GM19328 (cell line): ENCODE data around the gene MYO9A.
"Not testable (repeated sequence)": the region's sequence is repeated elsewhere in the genome, so short reads cannot be mapped to it uniquely, and the experiment has no call there.

ENCODE experiments used
- ATAC-seq: cut with Tn5 transposase; IDR thresholded peaks from one replicate; pipeline ENCODE4 v1.9.1; 2021; ENCODE audit warnings: mild to moderate bottlenecking, moderate library complexity; ENCODE audit not compliant: unreplicated experiment

The MYO9A gene

DNA sequence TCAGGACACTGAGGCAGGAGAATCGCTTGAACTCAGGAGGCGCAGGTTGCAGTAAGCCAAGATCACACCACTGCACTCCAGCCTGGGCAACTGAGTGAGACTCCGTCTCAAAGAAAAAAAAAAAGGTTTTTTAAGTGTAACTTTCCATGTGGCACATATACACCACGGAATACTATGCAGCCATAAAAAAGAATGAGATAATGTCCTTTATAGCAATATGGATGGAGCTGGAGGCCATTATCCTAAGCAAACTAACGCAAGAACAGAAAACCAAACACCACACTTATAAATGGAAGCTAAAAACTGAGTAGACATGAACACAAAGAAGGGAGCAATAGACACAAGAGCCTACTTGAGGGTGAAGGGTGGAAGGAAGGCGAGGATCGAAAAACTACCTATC is 64.7 kb downstream of the MYO9A start:
- not testable (repeated sequence) for ATAC-seq

DNA sequence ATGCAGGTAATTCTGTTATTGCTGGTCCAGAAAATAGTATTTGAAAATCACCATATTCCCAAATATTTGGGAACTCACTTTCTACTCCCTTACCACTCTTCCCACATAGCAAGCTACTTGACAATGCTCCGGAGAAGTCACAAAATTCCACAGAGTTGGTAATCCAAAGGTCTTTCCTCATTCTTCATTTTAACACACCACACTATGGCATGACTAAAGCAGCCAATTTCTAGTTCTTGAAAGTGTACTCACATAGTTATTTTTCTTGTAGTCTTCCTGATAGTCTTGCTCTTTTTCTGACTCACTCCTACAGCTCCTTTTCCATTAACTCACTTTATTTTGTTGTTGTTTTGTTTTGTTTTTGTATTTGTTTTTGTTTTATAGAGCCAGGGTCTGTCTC is 67.2 kb downstream of the MYO9A start:
- no peak for ATAC-seq

DNA sequence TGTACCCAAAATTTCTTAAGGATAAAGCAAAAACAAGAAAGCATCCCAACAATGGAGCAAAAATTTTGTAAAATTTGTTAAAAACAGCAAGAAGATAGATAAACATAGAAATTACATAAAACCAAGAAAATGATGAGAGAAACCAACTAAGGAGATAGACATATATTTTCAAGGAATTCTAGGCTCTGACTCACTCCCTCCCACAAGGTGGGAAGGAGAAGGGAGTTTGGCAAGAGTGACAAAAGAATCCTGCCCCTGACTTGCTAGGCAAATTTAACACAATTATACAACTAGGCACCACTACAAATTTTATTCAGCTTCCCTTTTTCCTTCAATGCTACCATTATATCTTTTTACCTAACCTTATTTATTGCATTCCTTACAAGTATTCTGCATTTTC is 70.9 kb downstream of the MYO9A start:
- no peak for ATAC-seq

GRCh38 chr15:72044956-72045355 is 73.0 kb downstream of the MYO9A start:
- ATAC-seq: no peak

DNA sequence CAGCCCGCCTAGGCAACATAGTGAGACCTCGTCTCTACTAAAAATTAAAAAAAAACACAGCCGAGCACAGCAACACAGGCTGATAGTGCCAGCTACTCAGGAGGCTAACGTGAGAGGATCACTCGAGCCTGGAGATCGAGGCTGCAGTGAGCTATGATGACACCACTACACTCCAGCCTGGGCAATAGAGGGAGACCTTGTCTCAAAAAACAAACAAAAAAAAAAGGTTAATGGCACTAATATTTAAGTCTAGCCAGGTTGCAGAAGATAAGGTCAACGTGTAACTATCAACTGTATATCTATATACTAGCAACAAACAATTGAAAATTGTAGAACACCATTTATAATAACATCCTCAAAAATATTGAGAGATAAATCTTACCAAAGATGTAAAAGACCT is 75.1 kb downstream of the MYO9A start:
- ATAC-seq: no peak

- ATAC-seq: no peak
Observed at GRCh38 chr15:72042054-72042453, 75.9 kb downstream of the MYO9A start.

DNA sequence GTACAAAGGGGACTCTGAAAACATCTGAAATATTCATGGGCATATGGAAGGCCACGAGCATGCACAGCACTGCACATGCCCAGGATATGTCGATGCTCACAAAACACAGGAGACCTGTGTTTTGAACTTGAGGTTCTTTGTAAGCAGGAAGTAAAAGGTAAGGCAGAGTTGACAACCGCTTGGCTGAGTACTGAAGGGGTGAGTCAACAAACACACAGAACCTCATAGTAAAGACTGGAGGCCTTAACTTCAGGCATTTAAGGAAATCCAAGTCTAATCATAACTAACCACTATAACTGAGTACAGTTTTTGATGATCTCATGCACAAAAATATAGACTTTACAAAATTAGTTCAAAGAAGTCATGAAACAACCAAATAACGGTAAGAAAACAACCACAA is 80.6 kb downstream of the MYO9A start:
- ATAC-seq: no peak

GRCh38 chr15:72034859-72035650 is 82.9 kb downstream of the MYO9A start:
- ATAC-seq: no peak

- ATAC-seq: no peak
Observed at GRCh38 chr15:72034351-72034750, 83.6 kb downstream of the MYO9A start.

GRCh38 chr15:72033711-72034110 is 84.2 kb downstream of the MYO9A start:
- ATAC-seq: no peak

- ATAC-seq: no peak
Observed at GRCh38 chr15:72033285-72033684, 84.7 kb downstream of the MYO9A start.

DNA sequence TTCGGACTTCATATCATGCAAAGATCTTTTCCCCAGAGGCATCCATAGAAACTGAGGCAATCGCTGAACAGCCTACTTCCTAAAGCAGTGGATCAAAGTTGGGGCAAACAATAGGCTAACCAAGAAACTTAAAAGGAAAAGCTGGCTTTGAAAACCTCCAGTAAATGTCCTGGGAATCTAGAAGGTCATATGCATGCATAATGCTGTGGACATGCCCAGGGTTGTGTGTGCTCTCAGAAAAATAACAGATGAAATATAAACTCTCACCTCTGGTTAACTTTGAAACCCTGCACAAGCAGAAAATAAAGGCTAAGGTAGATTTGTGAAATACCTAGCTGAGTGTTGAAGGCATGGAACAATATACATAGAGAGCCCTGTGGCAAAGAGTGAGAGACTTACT is 96.3 kb downstream of the MYO9A start:
- ATAC-seq: no peak

DNA sequence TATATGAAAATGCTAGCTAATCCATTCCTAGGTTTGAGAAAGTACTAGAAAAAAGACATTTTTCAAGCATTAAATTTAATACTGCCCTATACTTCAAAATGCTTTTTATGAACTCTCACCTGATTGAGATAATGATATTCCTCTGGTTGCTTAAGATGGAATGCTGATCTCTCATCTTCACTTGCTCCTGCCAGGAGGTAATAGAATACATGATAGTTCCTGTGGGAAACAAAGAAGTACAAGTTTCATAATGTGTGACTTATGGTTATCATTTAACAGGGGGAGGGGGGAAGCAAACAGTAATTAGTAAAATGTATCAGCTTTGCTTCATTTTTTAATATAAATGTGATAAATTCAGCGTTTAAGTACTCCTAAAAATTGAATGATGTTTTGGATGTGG is 97.2 kb downstream of the MYO9A start:
- no peak for ATAC-seq

- ATAC-seq: not testable (repeated sequence)
Observed at GRCh38 chr15:72014555-72014954, 103.4 kb downstream of the MYO9A start.

DNA sequence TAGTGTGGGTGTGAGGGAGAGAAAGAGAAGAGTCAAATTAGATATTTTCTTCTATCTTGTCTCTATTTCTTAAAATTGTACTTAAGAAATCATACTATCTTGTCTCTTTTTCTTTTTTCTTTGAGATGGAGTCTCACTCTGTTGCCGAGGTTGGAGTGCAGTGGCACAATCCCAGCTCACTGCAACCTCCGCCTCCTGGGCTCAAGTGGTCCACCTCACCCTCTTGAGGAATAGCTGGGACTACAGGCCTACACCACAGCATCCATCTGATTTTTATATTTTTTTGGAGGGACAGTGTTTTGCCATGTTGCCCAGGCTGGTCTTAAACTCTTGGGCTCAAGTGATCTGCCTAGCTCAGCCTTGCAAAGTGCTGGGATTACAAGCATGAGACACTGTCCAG is 104.2 kb downstream of the MYO9A start:
- ATAC-seq: no peak

- no peak for ATAC-seq
Observed at GRCh38 chr15:72011302-72011942, 106.5 kb downstream of the MYO9A start.

- no peak for ATAC-seq
Observed at GRCh38 chr15:72009222-72009621, 108.7 kb downstream of the MYO9A start.

DNA sequence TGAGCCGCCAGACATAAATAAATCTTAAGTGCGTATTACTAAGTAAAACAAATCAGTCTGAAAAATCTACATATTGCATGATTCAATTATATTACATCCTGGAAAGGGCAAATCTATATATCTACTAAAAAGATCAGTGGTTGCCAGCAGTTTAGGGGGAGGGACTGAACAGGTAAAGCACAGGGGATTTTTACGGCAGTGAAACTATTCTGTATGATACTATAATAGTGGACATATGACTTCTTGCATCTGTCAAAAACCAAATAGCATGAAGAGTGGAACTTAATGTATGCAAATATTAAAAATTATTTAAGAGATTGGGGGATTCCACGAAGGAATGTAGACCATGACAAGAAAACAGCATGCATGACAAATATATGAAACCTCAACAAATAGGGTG is 111.6 kb downstream of the MYO9A start:
- ATAC-seq: no peak

- no peak for ATAC-seq
Observed at GRCh38 chr15:72005483-72005882, 112.5 kb downstream of the MYO9A start.

DNA sequence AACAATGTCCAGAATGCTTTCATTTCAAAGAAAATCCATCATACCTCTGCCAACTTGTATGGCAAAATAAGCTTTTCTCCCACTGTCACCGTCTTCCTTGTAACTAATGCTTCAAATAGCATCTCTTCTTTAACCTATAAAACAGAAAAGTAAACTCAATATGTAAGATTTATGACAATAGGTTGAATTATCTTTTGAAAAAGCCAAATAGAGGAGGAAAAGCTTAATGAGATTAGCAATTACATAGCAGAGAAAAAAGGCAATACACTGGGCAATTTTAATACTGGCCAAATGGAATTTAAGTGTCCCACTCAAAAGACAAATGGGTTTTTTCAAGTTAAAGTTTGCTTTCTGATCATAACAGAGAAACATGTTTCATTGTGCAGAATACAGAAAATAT is 118.1 kb downstream of the MYO9A start:
- ATAC-seq: no peak

DNA sequence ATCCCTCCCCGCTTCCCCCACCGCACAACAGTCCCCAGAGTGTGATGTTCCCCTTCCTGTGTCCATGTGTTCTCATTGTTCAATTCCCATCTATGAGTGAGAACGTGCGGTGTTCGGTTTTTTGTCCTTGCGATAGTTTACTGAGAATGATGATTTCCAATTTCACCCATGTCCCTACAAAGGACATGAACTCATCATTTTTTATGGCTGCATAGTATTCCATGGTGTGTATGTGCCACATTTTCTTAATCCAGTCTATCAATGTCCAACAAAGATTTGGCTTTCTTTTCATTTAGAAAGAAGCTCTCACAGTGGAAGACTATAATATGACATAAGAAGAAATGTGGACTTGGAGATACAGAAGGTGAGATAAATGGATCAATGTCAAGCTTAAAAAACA is 119.2 kb downstream of the MYO9A start:
- not testable (repeated sequence) for ATAC-seq

DNA sequence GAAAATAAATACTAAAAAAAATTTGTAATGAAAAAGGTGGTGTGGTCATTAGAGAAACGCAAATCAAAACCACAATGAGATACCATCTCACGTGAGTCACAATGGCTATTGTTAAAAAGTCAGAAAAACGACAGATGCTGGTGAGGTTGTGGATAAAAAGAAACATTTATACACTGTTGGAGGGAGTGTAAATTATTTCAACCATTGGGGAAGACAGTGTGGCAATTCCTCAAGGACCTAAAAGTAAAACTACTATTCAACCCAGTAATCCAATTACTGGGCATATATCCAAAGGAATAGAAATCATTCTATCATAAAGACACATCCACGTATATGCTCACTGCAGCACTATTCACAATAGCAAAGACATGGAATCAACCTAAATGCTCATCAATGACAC is 120.3 kb downstream of the MYO9A start:
- no peak for ATAC-seq

DNA sequence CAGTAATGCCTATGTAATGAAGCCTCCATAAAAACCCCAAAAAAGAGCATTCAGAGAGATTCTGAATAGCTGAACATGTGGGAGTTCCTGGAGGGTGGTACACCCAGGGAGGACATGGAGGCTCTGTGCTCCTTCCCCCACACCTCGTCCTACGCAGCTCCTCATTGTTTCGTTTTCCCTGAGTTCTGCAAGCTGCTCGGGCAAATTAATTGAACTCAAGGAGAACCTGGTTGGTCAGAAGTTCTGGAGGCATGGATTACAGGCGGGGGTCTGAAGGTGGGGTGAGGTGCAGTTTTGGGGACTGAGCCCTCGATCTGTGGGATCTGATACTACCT is 142.2 kb downstream of the MYO9A start:
- ATAC-seq: no peak
